NT2/D1 (cell line): ENCODE results near the gene NFYA.

Experiments used
- SUZ12 ChIP-seq: IDR thresholded peaks from 2 replicates; pipeline ENCODE4 v1.6.1; 2011; ENCODE audit not compliant: insufficient read length, insufficient read depth; ENCODE audit errors: extremely low read depth
- YY1 ChIP-seq: IDR thresholded peaks from 2 replicates; pipeline ENCODE4 v1.6.1; 2011; ENCODE audit not compliant: insufficient read length, insufficient read depth
- ZNF274 ChIP-seq: IDR thresholded peaks from 2 replicates; pipeline ENCODE4 v1.6.1; 2011; ENCODE audit warnings: mild to moderate bottlenecking, low read depth, low read length

DNA sequence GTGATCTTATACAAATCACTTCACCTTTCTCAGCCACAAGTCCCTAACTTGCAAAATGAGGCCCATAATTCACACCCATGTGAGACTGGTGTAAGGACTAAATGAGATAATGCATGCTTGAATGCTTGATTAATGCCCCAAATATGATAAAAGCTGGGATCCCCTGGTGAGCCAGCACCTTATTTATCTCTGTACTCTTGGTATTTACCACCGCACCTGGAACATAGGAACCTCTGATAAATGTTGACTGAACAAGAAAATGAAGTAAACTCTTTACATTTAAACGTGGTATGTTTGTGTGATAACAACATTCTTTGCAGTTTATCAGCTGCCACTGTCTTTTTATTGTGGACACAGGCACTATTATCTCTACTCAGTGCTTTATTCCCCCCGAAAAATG, 22.2 kb upstream of the NFYA start:
- TF ChIP-seq ZNF274 (no peak), YY1 (no peak), SUZ12 (no peak)
